ENCODE data around the gene PPP6R2. TPM values are rescaled to one million over a fixed set of nuclear protein-coding genes. Genes with fewer than 3 reads are reported as not detected.

The PPP6R2 gene
- total RNA-seq, 1 experiment from 2014 or later = 49.2 TPM

- Histone ChIP-seq H3K9me2 (ENCODE audit: insufficient read depth) (no peaks in the 10 kb centered on the region), H3K27me3 (ENCODE audit: insufficient read depth, low read depth) (no peaks in the 10 kb centered on the region), H3K9me3 (ENCODE audit: insufficient read depth, low read depth) (no peaks in the 10 kb centered on the region), H3K27ac (no peak overlapping the region), H3K4me1 (replicated peaks; ENCODE audit: insufficient read depth) (peaks cover 24% of the 10 kb centered on the region), H3K79me2 (ENCODE audit: low read depth) (peaks cover 17% of the 10 kb centered on the region), H3K4me2 (no peak overlapping the region), H2AFZ (no peak overlapping the region), H3K36me3 (ENCODE audit: low read depth) (peaks cover 2% of the 10 kb centered on the region), H4K20me1 (ENCODE audit: insufficient read depth) (peaks cover 14% of the 10 kb centered on the region), H3K4me3 (no peak overlapping the region), H3F3A (ENCODE audit: insufficient read depth, low read depth) (peaks cover 16% of the 10 kb centered on the region; the same call in 1 of the 2 replicates)
- DNase-seq = no peak
- intact Hi-C loops (cut with micrococcal nuclease; ENCODE audit: unreplicated experiment) = no loop called here
- POLR2A ChIA-PET (ENCODE audit: unreplicated experiment) = no interaction called here
- BruUV-seq (replicated peaks) = no TSS peak
- TF ChIP-seq EZH2 (IDR thresholded peaks at IDR 0.05; ENCODE audit: low read depth) (no peak), CTCF (conservative IDR thresholded peaks at IDR 0.05) (no peak)
- CTCF ChIA-PET = interaction anchor here (0.7 kb wide), 1 partner anchor 16 kb away, joined by 3 read pairs; no protein-coding TSS in a partner anchor
Measured at GRCh38 chr22:50477923-50478322, 134.8 kb downstream of the PPP6R2 start.

- no peaks in the 10 kb centered on the region for H3K9me2 ChIP-seq (ENCODE audit: insufficient read depth)
- no peak overlapping the region for H3K4me2 ChIP-seq
- ChIA-PET CTCF (no interaction called here), POLR2A (ENCODE audit: unreplicated experiment) (no interaction called here)
- H3K4me3 ChIP-seq = no peak overlapping the region
- peaks cover 17% of the 10 kb centered on the region; the same call in 1 of the 2 replicates for H3K4me1 ChIP-seq (replicated peaks; ENCODE audit: insufficient read depth)
- TF ChIP-seq CTCF (conservative IDR thresholded peaks at IDR 0.05) (no peak), EZH2 (IDR thresholded peaks at IDR 0.05; ENCODE audit: low read depth) (no peak)
- no TSS peak for BruUV-seq (replicated peaks)
- DNase-seq = no peak
- H3K79me2 ChIP-seq (ENCODE audit: low read depth) = no peaks in the 10 kb centered on the region
- H3K27me3 ChIP-seq (ENCODE audit: insufficient read depth, low read depth) = no peaks in the 10 kb centered on the region
- intact Hi-C loops (cut with micrococcal nuclease; ENCODE audit: unreplicated experiment) = no loop called here
- H4K20me1 ChIP-seq (ENCODE audit: insufficient read depth) = peaks cover 6% of the 10 kb centered on the region; the same call in 1 of the 2 replicates
- peaks cover 7% of the 10 kb centered on the region for H3K36me3 ChIP-seq (ENCODE audit: low read depth)
- H3F3A ChIP-seq (ENCODE audit: insufficient read depth, low read depth) = peaks cover 25% of the 10 kb centered on the region; the same call in 1 of the 2 replicates
- no peak overlapping the region for H2AFZ ChIP-seq
- no peak overlapping the region for H3K27ac ChIP-seq
- H3K9me3 ChIP-seq (ENCODE audit: insufficient read depth, low read depth) = no peaks in the 10 kb centered on the region
Measured at GRCh38 chr22:50479721-50480120, 136.6 kb downstream of the PPP6R2 start.

GRCh38 chr22:50481045-50481439 lies 137.9 kb downstream of the PPP6R2 start:
- intact Hi-C loops (cut with micrococcal nuclease; ENCODE audit: unreplicated experiment) = no loop called here
- H2AFZ ChIP-seq = no peak overlapping the region
- H3K4me3 ChIP-seq = peak overlapping the region; percentile 87
- no peaks in the 10 kb centered on the region for H3K9me3 ChIP-seq (ENCODE audit: insufficient read depth, low read depth)
- no peaks in the 10 kb centered on the region for H3K79me2 ChIP-seq (ENCODE audit: low read depth)
- ChIA-PET POLR2A (ENCODE audit: unreplicated experiment) (no interaction called here), CTCF (no interaction called here)
- H3K27me3 ChIP-seq (ENCODE audit: insufficient read depth, low read depth) = no peaks in the 10 kb centered on the region
- H3K9me2 ChIP-seq (ENCODE audit: insufficient read depth) = no peaks in the 10 kb centered on the region
- peak overlapping the region; percentile 96 for H3K4me2 ChIP-seq
- DNase-seq = no peak
- no peak for TF ChIP-seq CTCF (conservative IDR thresholded peaks at IDR 0.05)
- TF ChIP-seq EZH2 (IDR thresholded peaks at IDR 0.05; ENCODE audit: low read depth) = no peak
- peaks cover 33% of the 10 kb centered on the region; the same call in 1 of the 2 replicates for H3F3A ChIP-seq (ENCODE audit: insufficient read depth, low read depth)
- peaks cover 9% of the 10 kb centered on the region for H4K20me1 ChIP-seq (ENCODE audit: insufficient read depth)
- peaks cover 7% of the 10 kb centered on the region for H3K36me3 ChIP-seq (ENCODE audit: low read depth)
- no TSS peak for BruUV-seq (replicated peaks)
- peaks cover 13% of the 10 kb centered on the region; the same call in 1 of the 2 replicates for H3K4me1 ChIP-seq (replicated peaks; ENCODE audit: insufficient read depth)
- no peak overlapping the region for H3K27ac ChIP-seq
